GM12878 (cell line): Measurements from ENCODE around the gene MSI2. TPM values are rescaled to one million over a fixed set of nuclear protein-coding genes. Genes with fewer than 3 reads are reported as not detected.

Experiments used
- ATAC-seq: fragments of 200-7000 bp; cut with Tn5 transposase; 3 replicates; pipeline ENCODE4 v1.9.1; 2020; ENCODE audit warnings: mild to moderate bottlenecking, moderate library complexity
- BruUV-seq: library from RNA; stranded (reverse); fragments of 400-500 nt; replicated peaks from 2 replicates; lab custom pipeline; 2021; lab: Mats Ljungman, UMichigan
- CTCF ChIA-PET: fragments of 300-600 bp; sonication (Branson Sonifier 250); formaldehyde crosslinking; extraction: SDS; loops from one replicate; lab custom pipeline; 2021; ENCODE audit warnings: inconsistent platforms; lab: Yijun Ruan, JAX
- POLR2A ChIA-PET: fragments of 350-600 bp; formaldehyde crosslinking; extraction: SDS; loops from one replicate; lab custom pipeline; 2021; ENCODE audit warnings: inconsistent platforms; lab: Charles Lee
- RAD21 ChIA-PET: fragments of 300-600 bp; sonication (Branson Sonifier 250); formaldehyde crosslinking; loops from one replicate; lab custom pipeline; 2023; ENCODE audit warnings: antibody characterized with exemption; ENCODE audit not compliant: unreplicated experiment; lab: Charles Lee
- SMC1A ChIA-PET: fragments of 300-600 bp; sonication (Branson Sonifier 250); formaldehyde crosslinking; loops from one replicate; lab custom pipeline; 2023; ENCODE audit not compliant: unreplicated experiment, uncharacterized antibody; lab: Charles Lee
- DNase-seq: peaks from one replicate; pipeline ENCODE4 v3.0.0-alpha.2; 2011; ENCODE audit warnings: low read depth, low spot score
- FAIRE-seq: peaks from 3 replicates; lab custom pipeline; 2011; peaks lifted over from hg19 to GRCh38; lab: Jason Lieb, UNC
- H2AFZ ChIP-seq: 2 replicates; pipeline ENCODE4 v1.6.0; 2011; ENCODE audit warnings: low read depth, low read length, control low read depth; ENCODE audit not compliant: control insufficient read depth
- H3K27ac ChIP-seq: 2 replicates; pipeline ENCODE4 v1.5.1; 2011; ENCODE audit warnings: control low read depth; ENCODE audit not compliant: control insufficient read depth, insufficient read depth
- H3K27me3 ChIP-seq, 2 experiments: replicated peaks in 1 of 2; 2 replicates each; pipeline versions ENCODE4 v1.6.0 to v1.6.1; 2011; ENCODE audit warnings: low read length in 1 of 2; ENCODE audit not compliant: control insufficient read depth in 2 of 2, insufficient read depth in 2 of 2
- H3K36me3 ChIP-seq, 2 experiments: 2 replicates each; pipeline ENCODE4 v1.5.1; 2011; ENCODE audit warnings: low read length in 1 of 2; ENCODE audit not compliant: control insufficient read depth in 2 of 2, insufficient read depth in 2 of 2
- H3K4me1 ChIP-seq: 2 replicates; pipeline ENCODE4 v1.6.1; 2011; ENCODE audit warnings: mild to moderate bottlenecking, low read length, moderate library complexity, mixed read lengths; ENCODE audit not compliant: control insufficient read depth, insufficient read depth
- H3K4me2 ChIP-seq: 2 replicates; pipeline ENCODE4 v1.6.0; 2011; ENCODE audit warnings: control low read depth; ENCODE audit not compliant: control insufficient read depth, insufficient read depth
- H3K4me3 ChIP-seq: fragments of 200-600 bp; sonication (generic); 2 replicates; pipeline ENCODE4 v1.5.1; 2016
- H3K79me2 ChIP-seq: 2 replicates; pipeline ENCODE4 v1.6.0; 2011; ENCODE audit warnings: low read length; ENCODE audit not compliant: control insufficient read depth, insufficient read depth
- H3K9ac ChIP-seq: 2 replicates; pipeline ENCODE4 v1.8.0; 2011; ENCODE audit warnings: low read length, control low read depth, mixed read lengths; ENCODE audit not compliant: control insufficient read depth, insufficient read depth
- H3K9me3 ChIP-seq: replicated peaks from 3 replicates; pipeline ENCODE4 v1.5.1; 2011; ENCODE audit warnings: mild to moderate bottlenecking, low read length; ENCODE audit not compliant: control insufficient read depth, insufficient read depth
- H4K20me1 ChIP-seq: 2 replicates; pipeline ENCODE4 v1.6.0; 2011; ENCODE audit not compliant: control insufficient read depth, insufficient read depth
- BHLHE40 ChIP-seq, 2 experiments: fragments of 450-650 bp in 1 of 2; IDR thresholded peaks; 2 replicates each; pipeline ENCODE4 v1.6.1; 2011 to 2017; ENCODE audit warnings: low read depth in 2 of 2, borderline replicate concordance in 1 of 2, improper control_type of control experiment in 1 of 2, low read length in 1 of 2, mild to moderate bottlenecking in 1 of 2
- DPF2 ChIP-seq: fragments of 450-650 bp; IDR thresholded peaks from 2 replicates; pipeline ENCODE4 v1.6.1; 2017; ENCODE audit warnings: mild to moderate bottlenecking
- EED ChIP-seq: sonication (generic); IDR thresholded peaks from 2 replicates; pipeline ENCODE4 v1.6.1; 2016; ENCODE audit warnings: antibody characterized with exemption, low read depth
- HCFC1 ChIP-seq: fragments of 150-350 bp; IDR thresholded peaks from 2 replicates; pipeline ENCODE4 v1.6.1; 2014; ENCODE audit warnings: low read length
- MXI1 ChIP-seq: fragments of 150-350 bp; IDR thresholded peaks from 2 replicates; pipeline ENCODE4 v1.6.1; 2011; ENCODE audit warnings: low read depth, mild to moderate bottlenecking, inconsistent platforms, low read length, improper control_type of control experiment
- PML ChIP-seq: IDR thresholded peaks from 2 replicates; pipeline ENCODE4 v1.6.1; 2012; ENCODE audit warnings: low read length, inconsistent platforms
- POU2F2 ChIP-seq: IDR thresholded peaks from 3 replicates; pipeline ENCODE4 v1.6.1; 2011; ENCODE audit warnings: low read depth, mild to moderate bottlenecking, low read length, borderline replicate concordance
- RB1 ChIP-seq: fragments of 450-650 bp; formaldehyde crosslinking; IDR thresholded peaks from 2 replicates; pipeline ENCODE4 v1.6.1; 2017; ENCODE audit warnings: mild to moderate bottlenecking, borderline replicate concordance
- TCF12 ChIP-seq: IDR thresholded peaks from 2 replicates; pipeline ENCODE4 v1.6.1; 2011; ENCODE audit warnings: low read depth, mild to moderate bottlenecking, low read length
- WGBS: methylation state at CpG from one replicate; pipeline ENCODE4 v1.1.6; 2016; ENCODE audit warnings: low lambda C conversion rate; ENCODE audit not compliant: insufficient replicate concordance, insufficient coverage; ENCODE audit errors: missing lambda C conversion rate; 5-methylcytosine and 5-hydroxymethylcytosine counted together
- in situ Hi-C: fragments of 300-500 bp; cut with MboI; formaldehyde crosslinking; loops from 9 replicates; pipeline ENCODE4 v1.14.3; 2018; ENCODE audit warnings: mixed read lengths
- intact Hi-C: fragments of 100-400 bp; cut with micrococcal nuclease; formaldehyde crosslinking; loops from one replicate; pipeline ENCODE4 v1.14.2; 2022; ENCODE audit not compliant: unreplicated experiment
- polyA plus RNA-seq, 11 experiments: library from polyadenylated mRNA; depleted of rRNA in 4 of 11; unstranded in 6 of 11; stranded (reverse) in 5 of 11; fragments of >200 nt; fragmentation: Nextera tagmentation in 4 of 11; fragmentation: Illumina TruSeq in 1 of 11; extraction: Ambion mirVana in 4 of 11; extraction: Trizol in 1 of 11; gene quantifications; 1 replicate in 1 of 11; 2 replicates in 10 of 11; pipeline versions ENCODE4 v1.2.1 to v1.2.3, GENCODE V29; 2011 to 2016; ENCODE audit warnings: inconsistent platforms in 2 of 11, missing spikeins in 2 of 11, low read depth in 1 of 11
- total RNA-seq, 4 experiments: library from RNA; depleted of rRNA in 3 of 4; stranded (reverse); fragments of >200 nt in 3 of 4; fragmentation: Illumina TruSeq in 1 of 4; extraction: Trizol in 1 of 4; gene quantifications; 2 replicates each; pipeline versions ENCODE4 v1.2.1 to v1.2.3, GENCODE V29; 2013 to 2021
- TF ChIP-seq, protein P1 (sequence below): fragments of 450-650 bp; IDR thresholded peaks from 2 replicates; pipeline ENCODE4 v1.6.1; 2017; ENCODE audit warnings: mild to moderate bottlenecking, low read depth, inconsistent platforms; ENCODE audit not compliant: poor library complexity, severe bottlenecking
- TF ChIP-seq, protein P2 (sequence below): fragments of 450-650 bp; IDR thresholded peaks from 2 replicates; pipeline ENCODE4 v1.6.1; 2016; ENCODE audit warnings: mild to moderate bottlenecking
- TF ChIP-seq, protein P3 (sequence below): fragments of 450-650 bp; IDR thresholded peaks from 2 replicates; pipeline ENCODE4 v1.6.1; 2016; ENCODE audit warnings: mild to moderate bottlenecking, moderate library complexity, borderline replicate concordance
- TF ChIP-seq, protein P4 (sequence below): fragments of 450-650 bp; formaldehyde crosslinking; IDR thresholded peaks from 2 replicates; pipeline ENCODE4 v1.4.0; 2020; ENCODE audit warnings: mild to moderate bottlenecking, moderate library complexity

MSI2 gene
- total and polyA plus RNA-seq, 10 of the 15 experiments (the other 5 are each of a cell fraction or from before 2014, with no cell fraction given): 6.1 to 76.1 (median 42.0) TPM

DNA sequence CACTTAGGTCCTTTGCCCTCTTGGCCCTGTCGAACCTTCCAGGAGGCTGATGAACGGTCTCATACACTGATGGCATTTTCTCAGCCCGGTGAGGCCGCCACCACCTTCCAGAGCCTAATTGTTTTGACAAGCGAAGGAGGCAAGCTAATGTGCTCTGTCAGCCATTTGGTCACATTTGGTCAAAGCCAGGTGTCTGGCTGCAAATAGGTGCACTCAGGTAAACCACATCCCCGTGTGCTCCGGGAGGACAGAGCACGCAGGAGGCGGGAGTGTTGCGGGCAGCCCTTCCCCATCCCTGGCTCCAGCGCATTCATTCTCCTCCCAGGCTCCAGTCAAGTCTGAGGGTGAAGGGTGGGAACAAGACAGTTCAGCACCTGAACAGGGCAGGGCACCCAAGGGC, 240.1 kb downstream of the MSI2 start:
- H3K4me2 ChIP-seq: no peak overlapping the region
- 95% methylated on average over 11 of the region's 11 CpGs for WGBS
- ATAC-seq: no peak
- in situ Hi-C loops: no loop called here
- ChIA-PET RAD21 (no interaction called here), SMC1A (no interaction called here), POLR2A (interaction anchor here (1.4 kb wide), 1 partner anchor 27 kb away, joined by 3 read pairs; no protein-coding TSS in a partner anchor), CTCF (interaction anchor here (1.0 kb wide), 1 partner anchor 56 kb away, joined by 4 read pairs; no protein-coding TSS in a partner anchor)
- no peaks in the 10 kb centered on the region for H3K27me3 ChIP-seq
- DNase-seq: no peak
- no peaks in the 10 kb centered on the region for H3K9me3 ChIP-seq
- intact Hi-C loops: no loop called here
- no peak overlapping the region for H3K9ac ChIP-seq
- H3K79me2 ChIP-seq: peaks cover 9% of the 10 kb centered on the region
- peaks cover 0 to 3% of the 10 kb centered on the region in 2 experiments; a peak in 2 of 4 replicates for H3K36me3 ChIP-seq
- no peak overlapping the region for H2AFZ ChIP-seq
- H4K20me1 ChIP-seq: no peaks in the 10 kb centered on the region
- no TSS peak for BruUV-seq
- no peak for FAIRE-seq
- H3K4me3 ChIP-seq: no peak overlapping the region
- H3K27ac ChIP-seq: no peak overlapping the region
- peaks cover 17% of the 10 kb centered on the region for H3K4me1 ChIP-seq
- TF ChIP-seq BHLHE40 (IDR thresholded peaks at IDR 0.05; ENCODE audit: borderline replicate concordance in 1 of 2, low read depth in 2 of 2, low read length in 1 of 2): no peak
- TF ChIP-seq MXI1: no peak
- TF ChIP-seq, protein P1, sequence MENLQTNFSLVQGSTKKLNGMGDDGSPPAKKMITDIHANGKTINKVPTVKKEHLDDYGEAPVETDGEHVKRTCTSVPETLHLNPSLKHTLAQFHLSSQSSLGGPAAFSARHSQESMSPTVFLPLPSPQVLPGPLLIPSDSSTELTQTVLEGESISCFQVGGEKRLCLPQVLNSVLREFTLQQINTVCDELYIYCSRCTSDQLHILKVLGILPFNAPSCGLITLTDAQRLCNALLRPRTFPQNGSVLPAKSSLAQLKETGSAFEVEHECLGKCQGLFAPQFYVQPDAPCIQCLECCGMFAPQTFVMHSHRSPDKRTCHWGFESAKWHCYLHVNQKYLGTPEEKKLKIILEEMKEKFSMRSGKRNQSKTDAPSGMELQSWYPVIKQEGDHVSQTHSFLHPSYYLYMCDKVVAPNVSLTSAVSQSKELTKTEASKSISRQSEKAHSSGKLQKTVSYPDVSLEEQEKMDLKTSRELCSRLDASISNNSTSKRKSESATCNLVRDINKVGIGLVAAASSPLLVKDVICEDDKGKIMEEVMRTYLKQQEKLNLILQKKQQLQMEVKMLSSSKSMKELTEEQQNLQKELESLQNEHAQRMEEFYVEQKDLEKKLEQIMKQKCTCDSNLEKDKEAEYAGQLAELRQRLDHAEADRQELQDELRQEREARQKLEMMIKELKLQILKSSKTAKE: no peak
- TF ChIP-seq, protein P2, sequence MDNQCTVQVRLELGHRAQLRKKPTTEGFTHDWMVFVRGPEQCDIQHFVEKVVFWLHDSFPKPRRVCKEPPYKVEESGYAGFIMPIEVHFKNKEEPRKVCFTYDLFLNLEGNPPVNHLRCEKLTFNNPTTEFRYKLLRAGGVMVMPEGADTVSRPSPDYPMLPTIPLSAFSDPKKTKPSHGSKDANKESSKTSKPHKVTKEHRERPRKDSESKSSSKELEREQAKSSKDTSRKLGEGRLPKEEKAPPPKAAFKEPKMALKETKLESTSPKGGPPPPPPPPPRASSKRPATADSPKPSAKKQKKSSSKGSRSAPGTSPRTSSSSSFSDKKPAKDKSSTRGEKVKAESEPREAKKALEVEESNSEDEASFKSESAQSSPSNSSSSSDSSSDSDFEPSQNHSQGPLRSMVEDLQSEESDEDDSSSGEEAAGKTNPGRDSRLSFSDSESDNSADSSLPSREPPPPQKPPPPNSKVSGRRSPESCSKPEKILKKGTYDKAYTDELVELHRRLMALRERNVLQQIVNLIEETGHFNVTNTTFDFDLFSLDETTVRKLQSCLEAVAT: no peak
- no peak for TF ChIP-seq DPF2
- no peak for TF ChIP-seq PML
- TF ChIP-seq, protein P3, sequence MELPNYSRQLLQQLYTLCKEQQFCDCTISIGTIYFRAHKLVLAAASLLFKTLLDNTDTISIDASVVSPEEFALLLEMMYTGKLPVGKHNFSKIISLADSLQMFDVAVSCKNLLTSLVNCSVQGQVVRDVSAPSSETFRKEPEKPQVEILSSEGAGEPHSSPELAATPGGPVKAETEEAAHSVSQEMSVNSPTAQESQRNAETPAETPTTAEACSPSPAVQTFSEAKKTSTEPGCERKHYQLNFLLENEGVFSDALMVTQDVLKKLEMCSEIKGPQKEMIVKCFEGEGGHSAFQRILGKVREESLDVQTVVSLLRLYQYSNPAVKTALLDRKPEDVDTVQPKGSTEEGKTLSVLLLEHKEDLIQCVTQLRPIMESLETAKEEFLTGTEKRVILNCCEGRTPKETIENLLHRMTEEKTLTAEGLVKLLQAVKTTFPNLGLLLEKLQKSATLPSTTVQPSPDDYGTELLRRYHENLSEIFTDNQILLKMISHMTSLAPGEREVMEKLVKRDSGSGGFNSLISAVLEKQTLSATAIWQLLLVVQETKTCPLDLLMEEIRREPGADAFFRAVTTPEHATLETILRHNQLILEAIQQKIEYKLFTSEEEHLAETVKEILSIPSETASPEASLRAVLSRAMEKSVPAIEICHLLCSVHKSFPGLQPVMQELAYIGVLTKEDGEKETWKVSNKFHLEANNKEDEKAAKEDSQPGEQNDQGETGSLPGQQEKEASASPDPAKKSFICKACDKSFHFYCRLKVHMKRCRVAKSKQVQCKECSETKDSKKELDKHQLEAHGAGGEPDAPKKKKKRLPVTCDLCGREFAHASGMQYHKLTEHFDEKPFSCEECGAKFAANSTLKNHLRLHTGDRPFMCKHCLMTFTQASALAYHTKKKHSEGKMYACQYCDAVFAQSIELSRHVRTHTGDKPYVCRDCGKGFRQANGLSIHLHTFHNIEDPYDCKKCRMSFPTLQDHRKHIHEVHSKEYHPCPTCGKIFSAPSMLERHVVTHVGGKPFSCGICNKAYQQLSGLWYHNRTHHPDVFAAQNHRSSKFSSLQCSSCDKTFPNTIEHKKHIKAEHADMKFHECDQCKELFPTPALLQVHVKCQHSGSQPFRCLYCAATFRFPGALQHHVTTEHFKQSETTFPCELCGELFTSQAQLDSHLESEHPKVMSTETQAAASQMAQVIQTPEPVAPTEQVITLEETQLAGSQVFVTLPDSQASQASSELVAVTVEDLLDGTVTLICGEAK: no peak
- TF ChIP-seq TCF12: no peak
- TF ChIP-seq, protein P4, sequence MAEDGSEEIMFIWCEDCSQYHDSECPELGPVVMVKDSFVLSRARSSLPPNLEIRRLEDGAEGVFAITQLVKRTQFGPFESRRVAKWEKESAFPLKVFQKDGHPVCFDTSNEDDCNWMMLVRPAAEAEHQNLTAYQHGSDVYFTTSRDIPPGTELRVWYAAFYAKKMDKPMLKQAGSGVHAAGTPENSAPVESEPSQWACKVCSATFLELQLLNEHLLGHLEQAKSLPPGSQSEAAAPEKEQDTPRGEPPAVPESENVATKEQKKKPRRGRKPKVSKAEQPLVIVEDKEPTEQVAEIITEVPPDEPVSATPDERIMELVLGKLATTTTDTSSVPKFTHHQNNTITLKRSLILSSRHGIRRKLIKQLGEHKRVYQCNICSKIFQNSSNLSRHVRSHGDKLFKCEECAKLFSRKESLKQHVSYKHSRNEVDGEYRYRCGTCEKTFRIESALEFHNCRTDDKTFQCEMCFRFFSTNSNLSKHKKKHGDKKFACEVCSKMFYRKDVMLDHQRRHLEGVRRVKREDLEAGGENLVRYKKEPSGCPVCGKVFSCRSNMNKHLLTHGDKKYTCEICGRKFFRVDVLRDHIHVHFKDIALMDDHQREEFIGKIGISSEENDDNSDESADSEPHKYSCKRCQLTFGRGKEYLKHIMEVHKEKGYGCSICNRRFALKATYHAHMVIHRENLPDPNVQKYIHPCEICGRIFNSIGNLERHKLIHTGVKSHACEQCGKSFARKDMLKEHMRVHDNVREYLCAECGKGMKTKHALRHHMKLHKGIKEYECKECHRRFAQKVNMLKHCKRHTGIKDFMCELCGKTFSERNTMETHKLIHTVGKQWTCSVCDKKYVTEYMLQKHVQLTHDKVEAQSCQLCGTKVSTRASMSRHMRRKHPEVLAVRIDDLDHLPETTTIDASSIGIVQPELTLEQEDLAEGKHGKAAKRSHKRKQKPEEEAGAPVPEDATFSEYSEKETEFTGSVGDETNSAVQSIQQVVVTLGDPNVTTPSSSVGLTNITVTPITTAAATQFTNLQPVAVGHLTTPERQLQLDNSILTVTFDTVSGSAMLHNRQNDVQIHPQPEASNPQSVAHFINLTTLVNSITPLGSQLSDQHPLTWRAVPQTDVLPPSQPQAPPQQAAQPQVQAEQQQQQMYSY: no peak
- no peak for TF ChIP-seq EED
- no peak for TF ChIP-seq HCFC1
- no peak for TF ChIP-seq RB1
- no peak for TF ChIP-seq POU2F2
